NCI-H128 (cell line): ENCODE results near the gene NUP133.

ENCODE experiments used
- DNase-seq: peaks from one replicate; lab custom pipeline; 2025; ENCODE audit not compliant: unreplicated experiment; lab: John Stamatoyannopoulos, UW

NUP133 gene

DNA sequence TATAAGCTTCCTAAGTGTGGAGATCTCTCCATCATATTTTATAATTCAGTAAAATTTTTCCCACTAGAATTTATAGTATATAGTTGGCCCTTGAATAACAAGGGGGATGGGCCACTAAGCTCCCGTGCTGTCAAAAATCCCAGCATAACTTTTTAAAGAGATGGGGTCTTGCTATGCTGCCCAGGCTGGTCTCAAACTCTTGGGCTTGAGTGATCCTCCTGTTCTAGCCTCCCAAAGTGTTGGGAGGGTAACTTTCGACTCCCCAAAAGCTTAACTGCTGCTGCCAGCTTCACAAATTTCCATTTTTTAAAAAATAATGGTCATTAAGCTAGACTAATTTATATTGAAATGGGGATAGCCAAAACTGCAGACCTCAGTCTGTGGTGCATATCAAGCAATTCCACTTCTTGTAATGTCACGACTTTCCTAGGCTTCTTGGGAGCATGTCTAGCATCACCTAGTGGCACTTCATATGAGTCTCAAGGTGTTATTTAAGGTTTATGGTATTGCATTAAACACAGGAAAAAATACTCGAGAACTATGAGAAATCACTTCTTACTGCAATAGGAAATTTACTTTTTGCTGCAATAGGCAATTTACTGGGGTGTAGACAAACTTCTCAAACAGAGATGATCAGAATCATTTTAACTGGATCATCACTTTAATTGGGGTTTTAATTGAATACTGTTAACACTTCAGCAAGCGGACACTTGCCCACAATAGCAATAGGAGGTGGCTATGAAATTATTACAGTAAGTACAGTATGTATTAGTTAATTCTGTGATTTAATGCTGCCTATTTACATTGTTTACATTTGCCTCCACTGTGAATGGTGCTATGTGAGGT lies 55.0 kb downstream of the NUP133 start:
- no peak for DNase-seq

DNA sequence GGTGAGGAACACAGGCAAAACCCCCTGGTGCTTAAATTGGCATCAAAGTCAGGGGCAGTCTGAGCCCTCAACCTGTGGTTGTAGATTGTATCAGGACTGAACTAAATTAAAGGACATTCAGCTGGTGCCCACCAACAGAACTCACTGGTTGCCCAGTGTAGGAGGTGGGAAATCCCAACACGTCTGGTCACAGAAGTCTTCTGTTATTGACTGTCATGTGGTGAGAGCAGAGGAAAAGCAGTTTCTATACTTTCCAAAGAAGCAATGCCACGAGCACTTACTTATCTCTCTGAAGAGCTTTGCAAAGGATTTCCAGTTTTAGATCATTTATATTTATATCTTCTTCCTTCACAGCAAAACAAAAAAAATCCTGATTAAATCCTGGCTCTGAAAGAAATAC lies 59.3 kb downstream of the NUP133 start:
- DNase-seq: no peak

DNA sequence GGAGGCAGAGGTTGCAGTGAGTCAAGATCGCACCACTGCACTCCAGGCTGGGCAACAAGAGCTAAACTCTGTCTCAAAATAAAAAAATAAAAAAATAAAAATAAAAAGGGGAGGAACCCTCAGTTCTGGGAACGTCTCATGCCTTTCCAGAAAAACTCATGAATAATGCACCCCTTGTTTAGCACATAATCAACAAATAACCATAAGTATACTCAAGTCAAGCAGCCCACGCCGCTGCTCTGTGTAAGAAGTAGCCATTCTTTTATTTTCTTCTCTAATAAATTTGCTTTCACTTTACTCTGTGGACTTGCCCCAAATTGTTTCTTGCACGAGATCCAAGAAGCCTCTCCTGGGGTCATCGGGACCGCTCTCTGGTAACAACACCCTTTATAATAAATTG lies 59.8 kb downstream of the NUP133 start:
- DNase-seq: no peak

DNA sequence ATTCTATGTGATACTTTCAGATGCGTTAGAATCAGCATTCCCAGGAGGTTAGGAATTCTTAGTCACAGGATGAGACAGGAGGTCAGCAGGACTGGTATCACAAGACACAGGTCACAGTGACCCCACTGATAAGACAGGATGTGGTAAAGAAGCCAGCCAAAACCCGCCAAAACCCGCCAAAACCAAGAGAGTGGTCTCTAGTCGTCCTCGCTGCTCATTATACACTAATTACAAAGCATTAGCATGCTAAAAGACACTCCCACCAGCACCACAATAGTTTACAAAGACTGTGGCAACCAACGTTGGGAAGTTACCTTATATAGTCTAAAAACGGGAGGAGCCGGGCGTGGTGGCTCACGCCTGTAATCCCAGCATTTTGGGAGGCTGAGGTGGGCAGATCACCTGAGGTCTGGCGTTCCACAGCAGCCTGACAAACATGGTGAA lies 60.3 kb downstream of the NUP133 start:
- no peak for DNase-seq

DNA sequence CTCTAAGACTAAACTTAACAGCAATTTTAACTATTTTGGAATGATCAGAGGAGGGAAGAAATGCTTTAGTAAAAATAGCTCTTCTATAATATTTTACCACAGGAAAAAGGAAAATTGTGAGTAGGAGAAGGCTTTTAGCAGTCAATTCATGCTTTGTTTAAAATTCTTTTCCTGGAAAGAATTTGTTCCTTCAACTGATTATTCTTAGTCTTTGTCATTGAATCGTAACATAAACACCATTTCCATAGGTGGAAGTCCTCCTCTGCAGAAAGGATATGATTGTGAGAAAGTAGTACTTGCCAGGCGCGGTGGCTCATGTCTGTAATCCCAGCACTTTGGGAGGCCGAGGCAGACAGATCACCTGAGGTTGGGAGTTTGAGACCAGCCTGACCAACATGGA lies 62.3 kb downstream of the NUP133 start:
- DNase-seq: no peak

DNA sequence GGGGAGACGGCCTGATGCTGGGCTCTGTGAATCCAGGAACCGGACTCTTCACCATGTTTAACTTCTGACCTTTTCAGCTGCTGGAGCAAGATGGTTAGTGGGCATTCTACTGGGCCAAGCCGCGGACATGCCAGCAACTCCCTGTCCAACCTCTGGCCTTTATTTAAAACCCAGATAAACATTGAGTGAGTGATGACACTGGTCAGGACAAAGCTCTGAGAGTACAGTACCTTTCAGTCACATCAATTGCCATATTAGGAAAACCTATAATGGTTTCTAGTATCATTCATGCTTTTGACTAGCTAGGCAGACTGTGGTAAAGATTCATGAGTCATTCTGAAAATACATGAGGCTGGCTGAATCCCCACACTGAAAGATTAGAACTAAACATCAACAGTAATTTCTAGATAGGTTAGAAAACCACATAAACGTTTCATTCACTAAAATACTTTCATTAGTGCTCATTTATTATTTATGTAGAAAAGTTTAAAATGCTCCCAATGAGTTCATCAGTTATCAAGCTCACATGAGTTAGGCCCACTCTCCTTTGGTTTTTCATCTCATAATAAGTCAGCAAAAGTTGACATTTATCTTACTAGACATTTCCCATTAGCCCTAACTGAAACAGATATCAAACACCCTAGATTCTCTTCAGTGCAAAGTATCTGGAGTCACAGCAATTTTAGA lies 67.1 kb downstream of the NUP133 start:
- no peak for DNase-seq

DNA sequence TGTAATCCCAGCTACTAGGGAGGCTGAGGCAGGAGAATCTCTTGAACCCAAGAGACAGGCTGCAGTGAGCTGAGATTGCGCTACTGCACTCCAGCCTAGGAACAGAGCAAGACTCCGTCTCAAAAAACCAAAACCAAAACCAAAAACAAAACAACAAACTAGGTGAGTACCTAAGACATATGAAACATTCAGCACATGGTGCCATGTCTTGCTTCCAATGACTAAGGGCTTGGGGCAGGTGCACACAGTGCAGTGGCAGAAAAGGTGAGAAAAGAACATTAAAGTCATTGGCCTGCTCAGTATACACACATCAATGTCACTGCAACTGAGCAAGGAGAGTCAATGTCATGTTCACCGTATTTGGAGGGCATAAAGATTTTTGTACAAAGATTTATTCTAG lies 70.1 kb downstream of the NUP133 start:
- DNase-seq: no peak

DNA sequence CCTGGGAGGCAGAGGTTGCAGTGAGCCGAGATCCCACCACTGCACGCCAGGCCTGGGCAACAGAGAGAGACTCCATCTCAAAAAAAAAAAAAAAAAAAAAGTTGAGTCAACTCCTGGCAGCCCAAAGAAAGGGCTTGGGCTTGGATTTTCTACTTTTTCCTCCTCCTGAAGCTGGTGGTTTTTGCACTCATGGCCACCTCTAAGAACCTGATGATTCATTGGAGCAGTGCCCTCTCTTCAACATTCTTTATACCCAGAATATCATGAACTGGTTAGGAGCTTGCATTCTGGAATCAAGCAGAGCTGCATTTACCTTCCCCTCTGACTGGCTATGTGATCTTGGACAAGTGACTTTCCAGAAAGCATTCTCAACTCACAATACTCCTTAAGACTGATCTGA lies 70.7 kb downstream of the NUP133 start:
- no peak for DNase-seq

DNA sequence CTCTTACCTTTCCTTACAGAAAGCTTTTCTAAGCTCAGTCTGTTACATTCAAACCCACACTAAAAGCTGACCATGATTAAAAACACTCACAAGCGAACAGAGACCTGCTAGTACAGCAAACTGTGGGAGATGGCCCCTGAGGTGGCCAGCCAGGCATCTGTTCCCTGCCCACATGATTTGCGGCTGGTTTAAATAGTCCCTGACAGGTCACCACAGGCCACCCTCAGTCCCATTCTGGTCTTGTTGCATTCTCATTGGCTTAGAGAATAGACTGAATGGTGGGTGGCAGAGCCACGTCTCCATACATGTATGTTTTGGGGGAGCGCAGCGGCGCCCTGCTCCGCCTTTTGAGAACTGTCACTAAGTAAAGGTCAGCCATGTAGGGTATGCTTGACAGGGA lies 71.9 kb downstream of the NUP133 start:
- DNase-seq: no peak

DNA sequence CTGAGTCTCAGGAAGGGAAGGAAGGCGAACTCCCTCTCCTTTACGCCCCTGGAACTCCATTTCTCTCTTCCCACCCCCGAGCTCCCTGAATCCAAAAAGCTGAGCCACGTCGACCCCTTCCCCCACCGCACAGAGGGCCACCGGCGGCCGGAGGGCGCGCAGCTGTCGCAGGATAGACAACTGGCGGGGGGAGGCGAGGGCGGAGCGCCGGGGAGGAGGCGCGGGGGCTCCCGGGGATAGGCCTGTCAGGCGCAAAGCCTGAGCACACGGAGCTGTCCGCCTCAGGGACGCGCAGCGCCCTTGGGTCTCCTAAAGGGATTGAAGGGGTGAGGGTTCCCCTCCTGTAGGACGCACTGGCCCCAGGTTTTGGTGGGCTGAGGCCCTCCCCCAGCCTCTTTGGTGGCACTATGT lies 73.5 kb downstream of the NUP133 start:
- DNase-seq: no peak

DNA sequence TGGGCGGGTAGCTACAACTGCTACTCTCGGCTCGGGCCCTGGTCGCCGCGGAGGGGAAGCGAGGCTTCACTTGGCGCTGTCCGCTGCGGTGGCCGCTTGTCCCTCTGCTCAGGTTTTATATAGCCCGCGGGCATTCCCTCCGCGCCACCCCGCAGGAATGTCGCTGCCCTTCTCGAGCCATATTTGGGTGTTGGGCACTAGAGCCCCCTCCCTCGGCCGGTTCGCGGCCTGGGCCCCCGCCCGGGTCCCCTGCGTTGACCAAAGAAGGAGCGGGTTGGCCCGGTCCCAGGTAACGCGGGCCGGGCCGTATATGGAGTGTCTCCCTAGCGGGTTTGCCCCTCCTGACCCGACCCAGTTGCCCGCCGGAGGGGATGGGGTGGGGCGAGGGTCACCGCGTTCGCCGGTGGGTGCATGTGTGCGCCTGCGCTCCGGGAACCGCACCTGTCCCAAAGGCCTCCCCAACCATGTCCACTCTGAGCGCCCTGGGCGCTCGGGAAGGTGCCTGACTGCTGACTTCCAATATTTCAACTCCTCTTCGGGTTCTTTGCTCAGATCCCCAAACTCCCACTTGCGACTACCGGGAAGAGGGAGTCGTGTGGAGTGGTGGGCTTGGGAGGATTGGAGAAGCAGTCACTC lies 74.0 kb downstream of the NUP133 start, which contains the start of gene ACTA1:
Gene ACTA1 (minus strand): TSS at position 90 of the 636 bp plus-strand sequence. CDS start 979 bp downstream, outside the sequence.
- no peak for DNase-seq

DNA sequence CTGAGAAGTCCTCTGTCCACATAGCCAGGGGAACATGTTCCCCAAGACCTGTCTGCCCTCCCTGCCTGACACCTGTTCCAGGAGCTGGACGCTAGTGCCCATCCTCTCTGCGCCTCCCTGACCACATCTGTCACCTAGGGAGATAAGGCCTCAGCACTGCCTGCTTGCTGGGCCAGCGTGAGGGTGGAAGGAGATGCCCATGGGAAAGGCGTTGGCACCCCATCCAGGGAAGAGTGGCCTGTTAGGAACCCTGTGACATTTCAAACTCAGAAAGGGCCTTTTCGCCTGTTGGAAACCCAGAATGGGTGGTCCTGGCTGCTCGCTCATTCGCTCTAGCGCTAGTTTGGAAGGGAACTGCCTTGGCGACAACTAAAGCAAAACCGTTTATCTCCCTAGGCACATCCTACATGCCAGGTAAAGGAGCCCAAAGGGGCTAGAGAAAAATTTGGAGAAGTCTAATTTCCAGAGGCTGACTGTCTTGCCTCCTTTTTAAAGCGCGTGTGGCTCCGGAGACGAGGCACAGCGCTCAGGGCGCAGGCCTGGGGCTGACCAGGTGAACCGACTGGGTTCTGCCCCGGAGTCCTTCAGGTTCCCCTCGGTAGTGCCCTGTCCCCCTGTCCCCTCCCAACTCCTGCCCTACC lies 74.7 kb downstream of the NUP133 start:
- DNase-seq: no peak

DNA sequence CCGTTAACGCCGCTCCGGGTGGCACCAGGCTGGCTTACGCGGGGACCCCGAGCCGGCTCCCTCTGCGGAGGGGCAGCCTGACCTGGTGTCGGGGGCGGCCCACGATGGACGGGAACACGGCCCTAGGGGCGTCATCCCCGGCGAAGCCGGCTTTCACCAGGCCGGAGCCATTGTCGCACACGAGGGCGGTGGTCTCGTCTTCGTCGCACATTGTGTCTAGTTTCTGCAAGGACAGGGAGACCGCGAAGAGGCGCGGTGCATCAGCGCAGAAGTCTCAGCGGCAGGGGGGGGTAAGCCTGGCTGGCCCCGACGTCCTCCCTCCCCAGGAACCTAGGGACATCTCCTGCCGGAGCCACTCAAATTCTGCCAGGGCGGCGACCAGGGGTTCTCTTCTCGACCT lies 75.2 kb downstream of the NUP133 start:
- DNase-seq: no peak

DNA sequence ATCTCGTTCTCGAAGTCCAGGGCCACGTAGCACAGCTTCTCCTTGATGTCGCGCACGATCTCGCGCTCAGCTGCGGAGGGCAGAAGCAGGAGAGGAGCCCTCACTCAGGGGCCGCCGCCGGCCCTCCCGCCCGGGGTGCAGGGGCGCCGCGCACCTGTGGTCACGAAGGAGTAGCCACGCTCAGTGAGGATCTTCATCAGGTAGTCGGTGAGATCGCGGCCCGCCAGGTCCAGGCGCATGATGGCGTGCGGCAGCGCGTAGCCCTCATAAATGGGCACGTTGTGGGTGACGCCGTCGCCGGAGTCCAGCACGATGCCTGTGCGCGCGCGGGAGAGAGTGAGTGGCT lies 76.1 kb downstream of the NUP133 start:
- no peak for DNase-seq

DNA sequence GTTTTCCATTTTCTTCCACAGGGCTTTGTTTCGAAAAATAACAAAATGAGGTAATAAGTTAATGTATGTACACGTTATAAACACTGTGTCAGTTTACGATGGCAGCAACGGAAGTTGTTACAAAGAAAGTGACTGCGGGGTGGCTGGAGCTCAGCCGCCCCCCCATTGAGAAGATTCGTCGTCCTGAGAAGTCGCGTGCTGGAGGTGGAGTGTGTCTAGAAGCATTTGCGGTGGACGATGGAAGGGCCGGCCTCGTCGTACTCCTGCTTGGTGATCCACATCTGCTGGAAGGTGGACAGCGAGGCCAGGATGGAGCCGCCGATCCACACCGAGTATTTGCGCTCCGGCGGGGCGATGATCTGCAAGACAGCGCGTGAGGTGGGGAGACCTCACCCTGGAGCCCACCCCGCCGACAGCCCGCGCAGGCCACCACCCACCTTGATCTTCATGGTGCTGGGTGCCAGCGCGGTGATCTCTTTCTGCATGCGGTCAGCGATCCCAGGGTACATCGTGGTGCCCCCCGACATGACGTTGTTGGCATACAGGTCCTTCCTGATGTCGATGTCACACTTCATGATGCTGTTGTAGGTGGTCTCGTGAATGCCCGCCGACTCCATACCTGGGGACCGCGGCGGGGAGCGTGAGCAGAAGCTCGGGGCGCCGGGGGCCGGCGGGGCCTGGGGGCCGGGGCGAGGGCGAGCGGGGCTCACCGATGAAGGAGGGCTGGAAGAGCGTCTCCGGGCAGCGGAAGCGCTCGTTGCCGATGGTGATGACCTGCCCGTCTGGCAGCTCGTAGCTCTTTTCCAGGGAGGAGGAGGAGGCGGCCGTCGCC lies 76.6 kb downstream of the NUP133 start:
- no peak for DNase-seq

DNA sequence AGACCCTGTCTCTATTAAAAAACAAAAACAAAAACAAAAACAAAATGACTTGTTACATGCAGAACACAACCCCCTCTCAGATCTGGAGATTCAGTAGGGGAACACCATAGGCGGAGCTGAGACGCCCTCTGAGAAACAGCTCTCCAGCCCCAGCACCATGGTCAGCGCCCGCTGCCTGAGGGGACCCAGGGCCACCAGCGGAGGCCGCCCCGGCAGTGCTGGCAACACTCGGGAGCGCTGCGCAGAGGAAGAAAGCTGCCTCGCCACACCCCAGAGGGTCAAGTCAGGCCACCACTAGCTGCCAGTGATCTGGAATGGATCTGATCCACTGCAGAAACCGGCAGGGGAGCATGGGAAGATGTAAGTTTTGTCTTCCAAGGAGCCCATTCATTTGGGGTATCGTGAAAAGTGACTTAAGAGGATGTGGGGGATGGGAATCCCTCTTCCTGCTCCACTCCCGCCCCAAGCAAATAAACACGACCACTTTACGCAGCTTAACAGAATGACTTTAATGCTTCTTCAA lies 77.3 kb downstream of the NUP133 start:
- DNase-seq: no peak

DNA sequence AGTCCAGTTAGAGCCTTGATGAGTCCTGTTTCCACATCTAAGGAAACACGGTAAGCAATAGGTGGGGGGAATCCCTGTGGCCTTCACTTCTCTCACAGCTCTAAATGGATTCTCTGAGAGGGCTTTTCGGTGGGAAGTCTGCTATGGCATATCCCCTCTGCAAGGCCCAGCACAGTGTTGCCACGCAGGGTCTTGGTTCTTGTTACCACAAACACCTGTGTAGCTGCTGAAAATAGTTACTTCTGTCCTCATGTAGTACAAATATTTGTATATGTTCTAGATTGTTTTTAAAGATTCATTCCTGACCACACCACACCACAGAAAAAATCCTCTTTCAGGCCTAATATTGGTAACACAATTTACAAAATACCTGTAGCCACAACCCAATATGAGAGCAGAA lies 79.9 kb downstream of the NUP133 start:
- no peak for DNase-seq

DNA sequence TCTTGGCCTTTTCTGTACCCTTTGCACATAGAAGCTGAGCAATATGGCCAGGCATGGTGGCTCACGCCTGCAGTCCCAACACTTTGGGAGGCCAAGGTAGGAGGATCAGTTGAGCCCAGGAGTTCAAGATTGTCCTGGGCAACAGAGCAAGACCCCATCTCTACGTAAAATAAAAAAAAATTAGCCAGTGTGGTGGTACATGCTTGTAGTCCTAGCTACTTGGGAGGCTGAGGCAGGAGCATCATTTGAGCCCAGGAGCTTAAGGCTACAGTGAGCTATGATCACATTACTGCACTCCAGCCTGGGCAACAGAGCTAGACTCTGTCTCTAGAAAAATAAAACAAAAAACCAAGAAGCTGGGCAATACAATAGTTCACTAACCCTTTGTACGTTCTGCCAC lies 80.6 kb downstream of the NUP133 start:
- DNase-seq: no peak

DNA sequence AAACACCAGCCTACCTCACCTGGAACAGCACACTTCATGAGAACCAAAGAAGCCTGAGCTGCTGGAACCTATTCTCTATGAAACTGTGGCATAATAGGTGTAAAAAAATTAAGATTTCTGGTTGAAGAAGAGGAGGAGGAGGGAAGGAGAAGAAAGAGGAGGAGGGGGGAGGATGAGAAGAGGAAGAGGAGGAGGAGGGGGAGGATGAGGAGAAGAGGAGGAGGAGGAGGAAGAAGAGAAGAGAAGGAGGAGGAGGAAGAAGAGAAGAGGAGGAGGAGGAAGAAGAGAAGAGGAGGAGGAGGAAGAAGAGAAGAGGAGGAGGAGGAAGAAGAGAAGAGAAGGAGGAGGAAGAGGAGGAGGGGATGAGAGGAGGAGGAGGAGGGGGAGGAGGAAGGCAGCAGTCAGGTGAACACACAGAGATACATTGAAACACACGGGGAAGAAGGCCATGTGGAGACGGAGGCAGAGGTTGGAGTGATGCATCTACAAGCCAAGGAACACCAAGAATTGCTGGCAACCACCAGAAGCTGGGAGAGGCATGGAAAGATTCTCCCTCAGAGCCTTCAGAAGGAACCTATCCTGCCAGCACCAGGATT lies 82.5 kb downstream of the NUP133 start:
- no peak for DNase-seq

DNA sequence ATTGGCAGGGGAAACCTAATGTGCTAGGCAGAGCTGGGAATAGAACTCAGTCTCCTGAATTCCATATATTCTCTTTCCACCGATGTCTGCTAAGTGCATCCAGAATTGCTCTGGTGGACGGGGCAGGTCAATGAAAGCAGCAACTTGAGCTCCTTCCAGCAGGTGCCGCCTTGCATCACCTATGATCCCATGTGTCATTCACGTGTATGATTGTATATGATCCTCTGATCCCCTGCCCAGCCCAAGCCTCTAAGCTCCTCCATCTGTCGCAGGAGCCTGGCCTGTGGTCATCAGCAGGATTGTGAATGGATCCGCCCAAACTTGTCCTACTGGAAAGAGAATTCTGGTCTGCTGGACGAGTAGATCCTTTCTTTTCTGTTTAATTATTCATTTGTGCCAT lies 87.4 kb downstream of the NUP133 start:
- no peak for DNase-seq
